Measurements from ENCODE around the gene BAMBI. TPM values are rescaled to one million over a fixed set of nuclear protein-coding genes. Genes with fewer than 3 reads are reported as not detected.

The BAMBI gene
- total RNA-seq, 1 donor from 2014 or later, result 4.5 TPM

- FAIRE-seq (no peak), DNase-seq (ENCODE audit: low spot score in 2 of 2) (no peak)
These were observed 2.5 kb upstream of the BAMBI start for GRCh38 chr10:28674782-28675181.

GRCh38 chr10:28676326-28676967 lies 874 bp upstream of the BAMBI start:
- FAIRE-seq (no peak), DNase-seq (ENCODE audit: low spot score in 2 of 2) (no peak)

GRCh38 chr10:28677888-28678686 lies 766 bp downstream of the BAMBI start:
- FAIRE-seq (no peak), DNase-seq (ENCODE audit: low spot score in 2 of 2) (no peak)

GRCh38 chr10:28678687-28679457 lies 1.6 kb downstream of the BAMBI start:
- DNase-seq (ENCODE audit: low spot score in 2 of 2), result no peak
- FAIRE-seq, result no peak

- DNase-seq (ENCODE audit: low spot score in 2 of 2) (no peak), FAIRE-seq (no peak)
These were observed 2.4 kb downstream of the BAMBI start for GRCh38 chr10:28679581-28680357.

GRCh38 chr10:28680358-28680752 lies 3.0 kb downstream of the BAMBI start:
- FAIRE-seq (no peak), DNase-seq (ENCODE audit: low spot score in 2 of 2) (no peak)

- DNase-seq (ENCODE audit: low spot score in 2 of 2) (no peak), FAIRE-seq (no peak)
These were observed 4.0 kb downstream of the BAMBI start for GRCh38 chr10:28681291-28681763.

GRCh38 chr10:28681928-28682750 lies 4.8 kb downstream of the BAMBI start:
- DNase-seq (ENCODE audit: low spot score in 2 of 2) (no peak), FAIRE-seq (no peak)

GRCh38 chr10:28684157-28684985 lies 7.0 kb downstream of the BAMBI start:
- DNase-seq (ENCODE audit: low spot score in 2 of 2), result no peak
- no peak for FAIRE-seq

GRCh38 chr10:28684986-28685580 lies 7.8 kb downstream of the BAMBI start:
- DNase-seq (ENCODE audit: low spot score in 2 of 2) (no peak), FAIRE-seq (no peak)

GRCh38 chr10:28685717-28686116 lies 8.4 kb downstream of the BAMBI start:
- FAIRE-seq (no peak), DNase-seq (ENCODE audit: low spot score in 2 of 2) (no peak)

- FAIRE-seq, result no peak
- no peak for DNase-seq (ENCODE audit: low spot score in 2 of 2)
These were observed 9.7 kb downstream of the BAMBI start for GRCh38 chr10:28686835-28687682.

GRCh38 chr10:28687683-28688001 lies 10.3 kb downstream of the BAMBI start:
- DNase-seq (ENCODE audit: low spot score in 2 of 2) (no peak), FAIRE-seq (no peak)

- DNase-seq (ENCODE audit: low spot score in 2 of 2) (no peak), FAIRE-seq (no peak)
These were observed 13.2 kb downstream of the BAMBI start for GRCh38 chr10:28690545-28690944.

- DNase-seq (ENCODE audit: low spot score in 2 of 2), result no peak
- FAIRE-seq, result no peak
These were observed 13.9 kb downstream of the BAMBI start for GRCh38 chr10:28691187-28691694.

- no peak for FAIRE-seq
- DNase-seq (ENCODE audit: low spot score in 2 of 2), result no peak
These were observed 14.7 kb downstream of the BAMBI start for GRCh38 chr10:28692050-28692449.

- no peak for FAIRE-seq
- no peak for DNase-seq (ENCODE audit: low spot score in 2 of 2)
These were observed 17.2 kb downstream of the BAMBI start for GRCh38 chr10:28694530-28694929.
